ENCODE measurements around the gene GRIK4.

The GRIK4 gene

GRCh38 chr11:120827198-120827597 lies 315.6 kb downstream of the GRIK4 start:
- Histone ChIP-seq H4K20me1 (ENCODE audit: insufficient read depth) (no peaks in the 10 kb centered on the region), H3K4me2 (no peak overlapping the region), H3K9ac (no peak overlapping the region), H3K79me2 (ENCODE audit: insufficient read depth, low read depth) (no peaks in the 10 kb centered on the region), H2AFZ (ENCODE audit: low read depth) (no peak overlapping the region), H3K27ac (no peak overlapping the region), H3K27me3 (ENCODE audit: insufficient read depth, low read depth) (no peaks in the 10 kb centered on the region), H3K36me3 (ENCODE audit: insufficient read depth) (no peaks in the 10 kb centered on the region), H3K4me3 (IDR thresholded peaks at IDR 0.05; ENCODE audit: insufficient read depth, low read depth, low read length) (no peak overlapping the region), H3K4me1 (ENCODE audit: low read depth, poor library complexity, severe bottlenecking) (no peaks in the 10 kb centered on the region)
- no peak for TF ChIP-seq CTCF (conservative IDR thresholded peaks at IDR 0.05; ENCODE audit: low read depth, low read length)

- no peak overlapping the region for H3K9ac ChIP-seq
- H3K4me1 ChIP-seq (ENCODE audit: low read depth, poor library complexity, severe bottlenecking): no peaks in the 10 kb centered on the region
- no peak for TF ChIP-seq CTCF (conservative IDR thresholded peaks at IDR 0.05; ENCODE audit: low read depth, low read length)
- H4K20me1 ChIP-seq (ENCODE audit: insufficient read depth): no peaks in the 10 kb centered on the region
- no peak overlapping the region for H3K27ac ChIP-seq
- no peak overlapping the region for H3K4me2 ChIP-seq
- H3K79me2 ChIP-seq (ENCODE audit: insufficient read depth, low read depth): no peaks in the 10 kb centered on the region
- no peaks in the 10 kb centered on the region for H3K36me3 ChIP-seq (ENCODE audit: insufficient read depth)
- H3K27me3 ChIP-seq (ENCODE audit: insufficient read depth, low read depth): no peaks in the 10 kb centered on the region
- H3K4me3 ChIP-seq (IDR thresholded peaks at IDR 0.05; ENCODE audit: insufficient read depth, low read depth, low read length): no peak overlapping the region
- H2AFZ ChIP-seq (ENCODE audit: low read depth): no peak overlapping the region
Observed at GRCh38 chr11:120827820-120828219, 316.3 kb downstream of the GRIK4 start.

GRCh38 chr11:120828847-120829246 lies 317.3 kb downstream of the GRIK4 start:
- Histone ChIP-seq H2AFZ (ENCODE audit: low read depth) (no peak overlapping the region), H3K36me3 (ENCODE audit: insufficient read depth) (no peaks in the 10 kb centered on the region), H3K4me1 (ENCODE audit: low read depth, poor library complexity, severe bottlenecking) (no peaks in the 10 kb centered on the region), H4K20me1 (ENCODE audit: insufficient read depth) (no peaks in the 10 kb centered on the region), H3K4me3 (IDR thresholded peaks at IDR 0.05; ENCODE audit: insufficient read depth, low read depth, low read length) (no peak overlapping the region), H3K79me2 (ENCODE audit: insufficient read depth, low read depth) (no peaks in the 10 kb centered on the region), H3K27me3 (ENCODE audit: insufficient read depth, low read depth) (no peaks in the 10 kb centered on the region), H3K9ac (no peak overlapping the region), H3K27ac (no peak overlapping the region), H3K4me2 (no peak overlapping the region)
- TF ChIP-seq CTCF (conservative IDR thresholded peaks at IDR 0.05; ENCODE audit: low read depth, low read length): no peak

- Histone ChIP-seq H3K36me3 (ENCODE audit: insufficient read depth) (no peaks in the 10 kb centered on the region), H3K4me1 (ENCODE audit: low read depth, poor library complexity, severe bottlenecking) (no peaks in the 10 kb centered on the region), H2AFZ (ENCODE audit: low read depth) (no peak overlapping the region), H3K27ac (no peak overlapping the region), H3K79me2 (ENCODE audit: insufficient read depth, low read depth) (no peaks in the 10 kb centered on the region), H3K4me3 (IDR thresholded peaks at IDR 0.05; ENCODE audit: insufficient read depth, low read depth, low read length) (no peak overlapping the region), H3K27me3 (ENCODE audit: insufficient read depth, low read depth) (no peaks in the 10 kb centered on the region), H3K9ac (no peak overlapping the region), H4K20me1 (ENCODE audit: insufficient read depth) (no peaks in the 10 kb centered on the region), H3K4me2 (no peak overlapping the region)
- no peak for TF ChIP-seq CTCF (conservative IDR thresholded peaks at IDR 0.05; ENCODE audit: low read depth, low read length)
Observed at GRCh38 chr11:120830085-120830620, 318.6 kb downstream of the GRIK4 start.
